ENCODE data around the gene BMP2K. TPM values are rescaled to one million over a fixed set of nuclear protein-coding genes. Genes with fewer than 3 reads are reported as not detected.

Gene BMP2K
- total and polyA plus RNA-seq, 2 of the 8 experiments (the other 6 are each of a cell fraction or from before 2014, with no cell fraction given), result 15.6 to 24.1 TPM

DNA sequence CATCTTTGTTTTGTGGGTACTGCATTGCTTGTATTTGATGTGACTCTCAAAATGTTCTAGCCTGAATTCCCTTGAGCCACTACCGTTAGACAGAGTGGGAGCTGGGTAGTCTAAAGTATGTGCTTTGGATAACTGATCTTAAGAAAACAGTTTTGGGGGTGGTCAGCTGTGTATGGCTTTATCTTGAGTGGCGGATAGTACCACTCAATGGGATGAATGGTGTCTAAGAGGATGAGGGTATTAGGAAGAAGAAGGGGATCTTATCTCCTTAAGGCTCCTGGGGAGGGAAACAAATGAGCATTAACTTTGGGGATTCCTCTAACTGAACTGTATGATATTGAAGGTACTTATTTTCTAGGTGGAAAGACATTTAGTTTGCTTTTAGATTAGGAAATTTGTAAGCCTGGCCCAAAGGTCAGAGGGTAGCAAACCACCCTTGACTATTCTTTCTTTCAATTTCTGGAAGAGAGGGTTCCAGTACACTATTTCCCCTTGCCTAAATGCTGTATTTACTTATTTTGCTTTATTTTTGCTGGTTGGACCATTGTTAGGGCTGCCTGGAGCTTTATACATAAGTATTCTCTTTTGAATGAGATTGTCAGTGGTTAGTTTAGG, 11.3 kb downstream of the BMP2K start:
- Histone ChIP-seq H2BK12ac (ENCODE audit: low read depth, low read length) (no peak overlapping the region), H3K79me1 (ENCODE audit: low read depth, low read length) (peaks cover 8% of the 10 kb centered on the region; the same call in 1 of the 2 replicates), H3K14ac (ENCODE audit: insufficient read length) (no peak overlapping the region), H2AK5ac (ENCODE audit: low read depth, low read length) (no peak overlapping the region), H3K79me2 (ENCODE audit: control insufficient read depth in 1 of 2, insufficient read depth in 2 of 2, low read length in 2 of 2) (peaks cover 0 to 91% of the 10 kb centered on the region in 2 experiments; a peak in 3 of 4 replicates), H2AFZ (ENCODE audit: low read length) (no peak overlapping the region), H3K4me2 (ENCODE audit: insufficient read depth in 1 of 2, low read depth in 2 of 2, low read length in 2 of 2) (no peak overlapping the region), H3K27ac (ENCODE audit: low read depth, low read length) (no peak overlapping the region), H3K18ac (ENCODE audit: extremely low read depth, low read length) (no peak overlapping the region), H3K56ac (replicated peaks; ENCODE audit: insufficient read length, low read depth, low read length) (no peak overlapping the region), H3K4me1 (replicated peaks in 1 of 4; ENCODE audit: control insufficient read depth in 3 of 4, insufficient read depth in 4 of 4, low read length in 3 of 4) (peaks cover 0 to 3% (median 0%) of the 10 kb centered on the region in 4 experiments; a peak in 2 of 7 replicates), H4K8ac (ENCODE audit: extremely low read depth, insufficient read depth, low read length) (no peak overlapping the region), H4K20me1 (replicated peaks in 1 of 2; ENCODE audit: control insufficient read depth in 1 of 2, insufficient read depth in 2 of 2, low read length in 2 of 2) (peaks cover 0 to 2% of the 10 kb centered on the region in 2 experiments), H2BK20ac (ENCODE audit: low read length) (no peak overlapping the region), H3K9me3 (ENCODE audit: insufficient read depth in 2 of 2, low read depth in 1 of 2, low read length in 1 of 2) (no peaks in the 10 kb centered on the region), H4K5ac (ENCODE audit: insufficient read length, low read depth, low read length) (no peak overlapping the region), H3K23me2 (ENCODE audit: low read depth, low read length) (no peaks in the 10 kb centered on the region), H3K4me3 (ENCODE audit: extremely low read depth in 1 of 4, insufficient read depth in 2 of 4, low read depth in 3 of 4, low read length in 4 of 4) (no peak overlapping the region), H3K4ac (replicated peaks; ENCODE audit: insufficient read length, low read depth, low read length) (no peak overlapping the region), H2BK5ac (ENCODE audit: low read depth, low read length) (no peak overlapping the region), H3K36me3 (ENCODE audit: control insufficient read depth in 2 of 4, insufficient read depth in 4 of 4, low read length in 3 of 4) (no peaks in the 10 kb centered on the region), H3K23ac (ENCODE audit: insufficient read length) (no peak overlapping the region), H3K9ac (replicated peaks in 1 of 4; ENCODE audit: extremely low read depth in 1 of 4, low read depth in 3 of 4, low read length in 3 of 4) (no peak overlapping the region), H3K27me3 (replicated peaks in 1 of 4; ENCODE audit: control insufficient read depth in 3 of 4, extremely low read depth in 1 of 4, insufficient read depth in 3 of 4, low read length in 3 of 4) (no peaks in the 10 kb centered on the region), H4K91ac (replicated peaks; ENCODE audit: insufficient read length, low read length) (no peak overlapping the region), H2BK15ac (ENCODE audit: low read length) (no peak overlapping the region), H2BK120ac (replicated peaks; ENCODE audit: low read depth, low read length) (no peak overlapping the region)
- FAIRE-seq (no peak), DNase-seq (ENCODE audit: low read depth in 1 of 2, low spot score in 2 of 2) (no peak)
- ChIA-PET POLR2A (ENCODE audit: partially characterized antibody) (interaction anchor here (0.6 to 2.2 kb wide), 3 partner anchors 10 to 1597 kb away, joined by 3 to 10 read pairs (median 3); partner anchors contain the start of gene BMP2K), CTCF (ENCODE audit: partially characterized antibody) (interaction anchor here (0.6 to 1.3 kb wide), 2 partner anchors 210 to 790 kb away, joined by 3 read pairs; no protein-coding TSS in a partner anchor)
- 89% methylated on average over 2 of the region's 2 CpGs; no CpG with 5 or more reads in 1 of the 2 experiments for WGBS, 2 experiments (ENCODE audit: extremely low coverage in 1 of 2, insufficient coverage in 1 of 2, insufficient read length in 1 of 2, insufficient replicate concordance in 2 of 2, low coverage in 1 of 2, low lambda C conversion rate in 2 of 2, missing lambda C conversion rate in 1 of 2)
- TF ChIP-seq KDM5A (IDR thresholded peaks at IDR 0.05; ENCODE audit: low read length) (no peak), CTBP2 (IDR thresholded peaks at IDR 0.05; ENCODE audit: borderline replicate concordance, insufficient read depth, insufficient read length, low read length) (no peak), TBP (IDR thresholded peaks at IDR 0.05; ENCODE audit: low read depth, low read length) (no peak), TEAD4 (IDR thresholded peaks at IDR 0.05; ENCODE audit: low read depth, low read length) (no peak), RNF2 (IDR thresholded peaks at IDR 0.05; ENCODE audit: borderline replicate concordance, low read depth, low read length, missing control alignments, poor library complexity, severe bottlenecking) (no peak), NANOG (IDR thresholded peaks at IDR 0.05; ENCODE audit: insufficient read depth, low read depth, low read length, poor library complexity, severe bottlenecking) (no peak), EZH2 (IDR thresholded peaks at IDR 0.05; ENCODE audit: low read depth, low read length, severe bottlenecking) (no peak), RFX5 (IDR thresholded peaks at IDR 0.05; ENCODE audit: borderline replicate concordance, low read depth, low read length) (no peak), TAF7 (optimal IDR thresholded peaks at IDR 0.05; ENCODE audit: borderline replicate concordance, low read depth, low read length) (no peak), SP4 (IDR thresholded peaks at IDR 0.05; ENCODE audit: low read length) (no peak), RAD21 (IDR thresholded peaks at IDR 0.05 in 1 of 2, conservative IDR thresholded peaks at IDR 0.05 in 1 of 2; ENCODE audit: low read depth in 2 of 2, low read length in 2 of 2) (no peak), CHD1 (IDR thresholded peaks at IDR 0.05; ENCODE audit: low read depth, low read length) (no peak)
